ENCODE measurements around the gene CD5L. TPM values are rescaled to one million over a fixed set of nuclear protein-coding genes. Genes with fewer than 3 reads are reported as not detected.

CD5L gene
- total RNA-seq, 1 donor from 2014 or later = not detected

GRCh38 chr1:157868654-157869053, 27.0 kb upstream of the CD5L start:
- Mint-ChIP-seq H3K27ac (ENCODE audit: unreplicated experiment) (no peak overlapping the region), H3K4me3 (ENCODE audit: unreplicated experiment) (no peak overlapping the region), H3K36me3 (ENCODE audit: low read depth, unreplicated experiment) (no peaks in the 10 kb centered on the region), H3K9me3 (ENCODE audit: unreplicated experiment) (no peaks in the 10 kb centered on the region), H3K4me1 (ENCODE audit: unreplicated experiment) (no peaks in the 10 kb centered on the region), H3K27me3 (ENCODE audit: unreplicated experiment) (no peaks in the 10 kb centered on the region)
- no peak for DNase-seq (ENCODE audit: low spot score)
- no peak for TF ChIP-seq CTCF (IDR thresholded peaks at IDR 0.05; ENCODE audit: unreplicated experiment)

- Mint-ChIP-seq H3K4me3 (ENCODE audit: unreplicated experiment) (no peak overlapping the region), H3K36me3 (ENCODE audit: low read depth, unreplicated experiment) (no peaks in the 10 kb centered on the region), H3K27me3 (ENCODE audit: unreplicated experiment) (no peaks in the 10 kb centered on the region), H3K9me3 (ENCODE audit: unreplicated experiment) (no peaks in the 10 kb centered on the region), H3K27ac (ENCODE audit: unreplicated experiment) (no peak overlapping the region), H3K4me1 (ENCODE audit: unreplicated experiment) (no peaks in the 10 kb centered on the region)
- no peak for TF ChIP-seq CTCF (IDR thresholded peaks at IDR 0.05; ENCODE audit: unreplicated experiment)
- DNase-seq (ENCODE audit: low spot score) = no peak
Observed at GRCh38 chr1:157862114-157863070, 20.8 kb upstream of the CD5L start.

- no peak overlapping the region for H3K4me3 Mint-ChIP-seq (ENCODE audit: unreplicated experiment)
- no peaks in the 10 kb centered on the region for H3K9me3 Mint-ChIP-seq (ENCODE audit: unreplicated experiment)
- no peak for DNase-seq (ENCODE audit: low spot score)
- no peaks in the 10 kb centered on the region for H3K36me3 Mint-ChIP-seq (ENCODE audit: low read depth, unreplicated experiment)
- no peaks in the 10 kb centered on the region for H3K4me1 Mint-ChIP-seq (ENCODE audit: unreplicated experiment)
- no peak for TF ChIP-seq CTCF (IDR thresholded peaks at IDR 0.05; ENCODE audit: unreplicated experiment)
- no peaks in the 10 kb centered on the region for H3K27me3 Mint-ChIP-seq (ENCODE audit: unreplicated experiment)
- H3K27ac Mint-ChIP-seq (ENCODE audit: unreplicated experiment) = no peak overlapping the region
Observed at GRCh38 chr1:157856538-157856937, 14.9 kb upstream of the CD5L start.

- peaks cover 1% of the 10 kb centered on the region for H3K27me3 Mint-ChIP-seq (ENCODE audit: unreplicated experiment)
- H3K27ac Mint-ChIP-seq (ENCODE audit: unreplicated experiment) = no peak overlapping the region
- no peaks in the 10 kb centered on the region for H3K9me3 Mint-ChIP-seq (ENCODE audit: unreplicated experiment)
- no peaks in the 10 kb centered on the region for H3K36me3 Mint-ChIP-seq (ENCODE audit: low read depth, unreplicated experiment)
- no peak for DNase-seq (ENCODE audit: low spot score)
- H3K4me1 Mint-ChIP-seq (ENCODE audit: unreplicated experiment) = no peaks in the 10 kb centered on the region
- TF ChIP-seq CTCF (IDR thresholded peaks at IDR 0.05; ENCODE audit: unreplicated experiment) = no peak
- H3K4me3 Mint-ChIP-seq (ENCODE audit: unreplicated experiment) = no peak overlapping the region
Observed at GRCh38 chr1:157852476-157852875, 10.9 kb upstream of the CD5L start.

- DNase-seq (ENCODE audit: low spot score) = no peak
- Mint-ChIP-seq H3K4me1 (ENCODE audit: unreplicated experiment) (no peaks in the 10 kb centered on the region), H3K36me3 (ENCODE audit: low read depth, unreplicated experiment) (no peaks in the 10 kb centered on the region), H3K27ac (ENCODE audit: unreplicated experiment) (no peak overlapping the region), H3K4me3 (ENCODE audit: unreplicated experiment) (no peak overlapping the region), H3K9me3 (ENCODE audit: unreplicated experiment) (no peaks in the 10 kb centered on the region), H3K27me3 (ENCODE audit: unreplicated experiment) (peaks cover 1% of the 10 kb centered on the region)
- no peak for TF ChIP-seq CTCF (IDR thresholded peaks at IDR 0.05; ENCODE audit: unreplicated experiment)
Observed at GRCh38 chr1:157849229-157849875, 7.7 kb upstream of the CD5L start.
